CD14-positive monocyte (primary cell): ENCODE results near the gene PHF13. TPM values are rescaled to one million over a fixed set of nuclear protein-coding genes. Genes with fewer than 3 reads are reported as not detected.

Experiments
- DNase-seq, 3 donors: peaks; one replicate each; pipeline ENCODE4 v3.0.0-alpha.2; 2011 to 2022
- H2AFZ ChIP-seq: 2 replicates; pipeline ENCODE4 v1.6.0; 2012; ENCODE audit warnings: mild to moderate bottlenecking, low read depth, low read length, inconsistent platforms; ENCODE audit not compliant: insufficient read depth, poor library complexity, severe bottlenecking
- H3K27ac ChIP-seq, 2 donors: 1 replicate in 1 of 2; 2 replicates in 1 of 2; pipeline ENCODE4 v1.5.1; 2012 to 2013; ENCODE audit warnings: low read length in 2 of 2, control low read depth in 1 of 2, inconsistent platforms in 1 of 2, low read depth in 1 of 2, mild to moderate bottlenecking in 1 of 2
- H3K27me3 ChIP-seq, 2 donors: one replicate each; pipeline versions ENCODE4 v1.6.0 to v1.6.1; 2011 to 2013; ENCODE audit warnings: low read length in 2 of 2; ENCODE audit not compliant: control insufficient read depth in 2 of 2, insufficient read depth in 2 of 2
- H3K36me3 ChIP-seq, 2 donors: replicated peaks in 1 of 2; 1 replicate in 1 of 2; 2 replicates in 1 of 2; pipeline versions ENCODE4 v1.5.1 to v1.6.1; 2012 to 2013; ENCODE audit warnings: low read length in 2 of 2, control low read depth in 1 of 2, inconsistent platforms in 1 of 2, mild to moderate bottlenecking in 1 of 2; ENCODE audit not compliant: insufficient read depth in 2 of 2, control insufficient read depth in 1 of 2
- H3K4me1 ChIP-seq, 2 donors: 1 replicate in 1 of 2; 2 replicates in 1 of 2; pipeline versions ENCODE4 v1.5.1 to v1.6.1; 2012 to 2013; ENCODE audit warnings: low read length in 2 of 2, control low read depth in 1 of 2, inconsistent platforms in 1 of 2, mild to moderate bottlenecking in 1 of 2, moderate library complexity in 1 of 2; ENCODE audit not compliant: insufficient read depth in 2 of 2, control insufficient read depth in 1 of 2
- H3K4me2 ChIP-seq: replicated peaks from 2 replicates; pipeline ENCODE3; 2012; ENCODE audit warnings: low read length, moderate library complexity, mild to moderate bottlenecking; ENCODE audit not compliant: poor library complexity, severe bottlenecking; ENCODE audit errors: extremely low read depth
- H3K4me3 ChIP-seq, 3 experiments: fragments of 200-600 bp in 1 of 3; sonication (generic) in 1 of 3; replicated peaks in 1 of 3; 1 replicate in 2 of 3; 2 replicates in 1 of 3; pipeline ENCODE4 v1.5.1; 2011 to 2013; ENCODE audit warnings: low read length in 3 of 3, mild to moderate bottlenecking in 3 of 3, control low read depth in 2 of 3, low read depth in 2 of 3, inconsistent platforms in 1 of 3, moderate library complexity in 1 of 3
- H3K79me2 ChIP-seq: 2 replicates; pipeline ENCODE4 v1.6.0; 2012; ENCODE audit warnings: mild to moderate bottlenecking, control low read depth, inconsistent platforms, low read length, moderate library complexity; ENCODE audit not compliant: insufficient read depth
- H3K9ac ChIP-seq: 2 replicates; pipeline ENCODE4 v1.6.0; 2017; ENCODE audit warnings: low read length, mild to moderate bottlenecking; ENCODE audit not compliant: insufficient read depth, poor library complexity, severe bottlenecking
- H3K9me3 ChIP-seq, 2 donors: replicated peaks in 1 of 2; 1 replicate in 1 of 2; 2 replicates in 1 of 2; pipeline versions ENCODE4 v1.5.1 to v1.6.1; 2012 to 2013; ENCODE audit warnings: low read length in 2 of 2, control low read depth in 1 of 2; ENCODE audit not compliant: control insufficient read depth in 1 of 2, insufficient read depth in 1 of 2
- H4K20me1 ChIP-seq: 2 replicates; pipeline ENCODE4 v1.6.0; 2012; ENCODE audit warnings: mild to moderate bottlenecking, low read length, control low read depth, moderate library complexity; ENCODE audit not compliant: insufficient read depth
- H3K27ac Mint-ChIP-seq, 7 donors: one replicate each; pipeline ENCODE4 v1.8.0; 2020; ENCODE audit warnings: mild to moderate bottlenecking in 7 of 7, mixed read lengths in 7 of 7, moderate library complexity in 6 of 7, inconsistent platforms in 2 of 7
- H3K27me3 Mint-ChIP-seq, 3 donors: one replicate each; pipeline ENCODE4 v1.8.0; 2021 to 2022; ENCODE audit warnings: low read depth in 3 of 3, mild to moderate bottlenecking in 3 of 3, mixed read lengths in 3 of 3, moderate library complexity in 3 of 3, inconsistent platforms in 1 of 3
- H3K36me3 Mint-ChIP-seq, 2 donors: one replicate each; pipeline ENCODE4 v1.8.0; 2020; ENCODE audit warnings: mixed read lengths in 2 of 2, inconsistent platforms in 1 of 2, mild to moderate bottlenecking in 1 of 2
- H3K4me1 Mint-ChIP-seq: one replicate; pipeline ENCODE4 v1.8.0; 2020; ENCODE audit warnings: mild to moderate bottlenecking, mixed read lengths
- H3K4me3 Mint-ChIP-seq, 2 donors: one replicate each; pipeline ENCODE4 v1.8.0; 2020; ENCODE audit warnings: mild to moderate bottlenecking in 2 of 2, mixed read lengths in 2 of 2, moderate library complexity in 1 of 2
- H3K9me3 Mint-ChIP-seq, 7 donors: one replicate each; pipeline ENCODE4 v1.8.0; 2020 to 2022; ENCODE audit warnings: mixed read lengths in 7 of 7, mild to moderate bottlenecking in 6 of 7, moderate library complexity in 6 of 7, inconsistent platforms in 2 of 7
- CTCF ChIP-seq: fragments of 200-600 bp; IDR thresholded peaks from one replicate; pipeline ENCODE4 v1.8.0; 2022; ENCODE audit warnings: antibody characterized with exemption, mild to moderate bottlenecking
- WGBS: methylation state at CpG from one replicate; pipeline ENCODE4 v1.1.5; 2013; ENCODE audit warnings: missing lambda C conversion rate; ENCODE audit not compliant: insufficient coverage; 5-methylcytosine and 5-hydroxymethylcytosine counted together
- intact Hi-C, 2 donors: fragments of 100-400 bp; cut with micrococcal nuclease; formaldehyde crosslinking; loops; one replicate each; pipeline versions ENCODE4 v1.15.0 to v1.15.1; 2023
- polyA plus RNA-seq, 3 donors: library from polyadenylated mRNA; depleted of rRNA in 1 of 3; unstranded in 2 of 3; stranded (reverse) in 1 of 3; fragments of 300-500 nt in 2 of 3; fragments of >200 nt in 1 of 3; fragmentation: Illumina TruSeq in 2 of 3; gene quantifications; 1 replicate in 2 of 3; 2 replicates in 1 of 3; pipeline ENCODE4 v1.2.3, GENCODE V29; 2012 to 2021

Gene PHF13
- polyA plus RNA-seq, 3 donors, result 1.0 to 7.3 (median 1.7) TPM

DNA sequence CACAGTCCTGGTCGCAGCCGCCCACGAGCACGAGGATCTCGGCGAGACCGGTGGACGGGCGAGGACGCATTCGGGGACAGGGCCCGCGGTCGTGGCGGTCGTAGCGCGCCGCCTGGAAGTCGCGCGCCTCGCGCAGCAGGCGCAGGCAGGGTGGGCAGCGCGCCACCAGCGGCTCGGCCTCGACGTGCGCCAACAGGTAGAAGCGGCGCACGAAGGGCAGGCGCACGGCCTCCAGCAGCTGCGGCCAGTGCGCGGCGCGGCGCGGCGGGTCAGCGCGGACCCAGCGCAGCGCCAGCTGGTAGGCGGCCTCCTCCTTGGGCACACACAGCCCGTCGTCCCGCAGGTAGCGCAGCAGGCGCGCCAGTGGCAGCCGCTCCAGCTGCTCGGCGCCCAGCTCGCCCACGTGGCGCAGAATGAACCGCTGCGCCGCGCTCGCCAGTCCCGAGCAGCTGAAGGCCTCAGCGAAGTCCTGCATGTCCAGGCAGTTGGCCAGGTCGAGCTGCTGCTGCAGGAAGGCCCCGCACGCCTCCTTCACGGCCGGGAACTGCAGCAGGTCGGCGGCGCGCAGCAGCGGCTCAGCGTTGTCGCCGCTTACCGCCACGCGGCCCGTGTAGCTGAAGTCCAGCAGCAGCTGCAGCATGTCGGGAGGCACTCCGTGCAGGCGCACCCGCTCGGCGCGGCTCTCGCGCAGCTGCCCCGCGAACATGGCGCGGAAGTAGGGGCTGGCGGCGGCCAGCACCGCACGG is 11.4 kb upstream of the PHF13 start:
- intact Hi-C loops, result loop anchor here in 1 of 2 donors (2.0 to 10.0 kb wide), 2 partner anchors 21 to 183 kb away; partner anchors contain the start of gene CAMTA1
- WGBS, result under 1% methylated on average over 103 of the region's 103 CpGs

More for the DNA sequence above, 11.4 kb upstream of the PHF13 start:
- peaks cover 10 to 12% of the 10 kb centered on the region in 2 donors for H3K36me3 ChIP-seq
- H3K4me1 ChIP-seq, result peaks cover 40 to 62% of the 10 kb centered on the region in 2 donors
- H3K27ac ChIP-seq, result peak overlapping the region; percentile 98 to 99
- DNase-seq, result peak in 1 of 3 donors; percentile 43
- no peaks in the 10 kb centered on the region for H3K27me3 ChIP-seq
- Mint-ChIP-seq H3K4me1 (peaks cover 35% of the 10 kb centered on the region), H3K9me3 (peaks cover 0 to 2% (median 0%) of the 10 kb centered on the region in 7 donors), H3K36me3 (peaks cover 15 to 25% of the 10 kb centered on the region in 2 donors), H3K27ac (peak overlapping the region; percentile 96 to 98 (median 97)), H3K27me3 (peaks cover 2 to 7% (median 3%) of the 10 kb centered on the region in 3 donors), H3K4me3 (peak overlapping the region; percentile 89 to 95)
- H4K20me1 ChIP-seq, result peaks cover 53% of the 10 kb centered on the region
- peak overlapping the region; percentile 40 for H2AFZ ChIP-seq
- H3K4me2 ChIP-seq, result peak overlapping the region; percentile 94
- peak overlapping the region; percentile 64 to 93 (median 78) for H3K4me3 ChIP-seq
- TF ChIP-seq CTCF, result no peak
- H3K79me2 ChIP-seq, result peaks cover 53% of the 10 kb centered on the region
- peak overlapping the region; percentile 97 for H3K9ac ChIP-seq
- H3K9me3 ChIP-seq, result no peaks in the 10 kb centered on the region
